Stomach (tissue), 9 donors: ENCODE data around the gene DNAAF9. TPM values are rescaled to one million over a fixed set of nuclear protein-coding genes. Genes with fewer than 3 reads are reported as not detected.

Experiments
- DNase-seq, 2 donors: peaks; one replicate each; pipeline versions ENCODE4 v3.0.0 to v3.0.0-alpha.2; 2013 to 2019
- H3K27ac ChIP-seq, 5 donors: fragments of 200-600 bp in 4 of 5; sonication (generic) in 4 of 5; one replicate each; pipeline ENCODE4 v1.5.1; 2013 to 2019; ENCODE audit warnings: mild to moderate bottlenecking in 1 of 5, moderate library complexity in 1 of 5
- H3K27me3 ChIP-seq, 3 donors: fragments of 200-600 bp; sonication (generic); one replicate each; pipeline ENCODE4 v1.5.1; 2017 to 2019; ENCODE audit warnings: mixed run types in 1 of 3
- H3K36me3 ChIP-seq, 4 donors: fragments of 200-600 bp; sonication (generic); 1 replicate in 3 of 4; 2 replicates in 1 of 4; pipeline ENCODE4 v1.5.1; 2016 to 2019
- H3K4me1 ChIP-seq, 4 donors: fragments of 200-600 bp; sonication (generic); one replicate each; pipeline ENCODE4 v1.5.1; 2016 to 2019
- H3K4me3 ChIP-seq, 4 donors: fragments of 200-600 bp; sonication (generic) in 3 of 4; one replicate each; pipeline ENCODE4 v1.5.1; 2016 to 2019; ENCODE audit warnings: mild to moderate bottlenecking in 1 of 4
- H3K9me3 ChIP-seq, 4 donors: fragments of 200-600 bp; sonication (generic); one replicate each; pipeline ENCODE4 v1.5.1; 2016 to 2019
- CTCF ChIP-seq, 7 experiments: fragments of 450-650 bp in 4 of 7; fragments of 200-600 bp in 3 of 7; sonication (generic) in 3 of 7; IDR thresholded peaks; one replicate each; pipeline ENCODE4 v1.5.1; 2016 to 2019; ENCODE audit warnings: antibody characterized with exemption in 7 of 7, control low read depth in 2 of 7, mild to moderate bottlenecking in 1 of 7
- EP300 ChIP-seq: sonication (generic); formaldehyde crosslinking; IDR thresholded peaks from one replicate; pipeline ENCODE4 v1.6.1; 2017; ENCODE audit warnings: antibody characterized with exemption
- POLR2A ChIP-seq, 4 donors: fragments of 450-650 bp; IDR thresholded peaks; one replicate each; pipeline ENCODE4 v1.6.1; 2016; ENCODE audit warnings: antibody characterized with exemption in 4 of 4, control low read depth in 2 of 4, mild to moderate bottlenecking in 1 of 4, moderate library complexity in 1 of 4
- POLR2AphosphoS5 ChIP-seq, 3 donors: sonication (generic); formaldehyde crosslinking; IDR thresholded peaks; one replicate each; pipeline ENCODE4 v1.6.1; 2016; ENCODE audit warnings: antibody characterized with exemption in 3 of 3
- WGBS, 5 donors: extraction: QIAGEN DNeasy Blood & Tissue Kit in 3 of 5; methylation state at CpG; one replicate each; pipeline versions ENCODE4 v1.1.5 to v1.1.7; 2013 to 2018; 5-methylcytosine and 5-hydroxymethylcytosine counted together
- intact Hi-C: fragments of 100-400 bp; cut with DNase I; formaldehyde crosslinking; loops from one replicate; pipeline ENCODE4 v1.15.1; 2023; ENCODE audit warnings: low total_unique reads
- polyA plus RNA-seq, 3 donors: library from polyadenylated mRNA; stranded (reverse); fragments of 200-250 nt; gene quantifications; one replicate each; pipeline ENCODE4 v1.2.3, GENCODE V29; 2013
- total RNA-seq, 5 donors: library from RNA; depleted of rRNA; stranded (reverse); fragments of >200 nt; gene quantifications; one replicate each; pipeline versions ENCODE4 v1.1.0 to v1.2.3, GENCODE V29; 2014 to 2016
- donor health status: healthy with polysubstance abuse.
- donor health status: Bipolar disorder and iron deficiency.
- donor health status: healthy.

Gene DNAAF9
- total and polyA plus RNA-seq, 8 donors = 1.2 to 23.7 (median 10.5) TPM

- no peak for TF ChIP-seq CTCF (IDR thresholded peaks at IDR 0.05)
- no peak for TF ChIP-seq POLR2AphosphoS5 (IDR thresholded peaks at IDR 0.05)
- no peak for TF ChIP-seq EP300
- no peak for TF ChIP-seq POLR2A (IDR thresholded peaks at IDR 0.05)
- no peaks in the 10 kb centered on the region for H3K36me3 ChIP-seq
- no peaks in the 10 kb centered on the region for H3K4me1 ChIP-seq
- DNase-seq = no peak
- no peak overlapping the region for H3K27ac ChIP-seq
- no peaks in the 10 kb centered on the region for H3K9me3 ChIP-seq
- intact Hi-C loops = no loop called here
- no peak overlapping the region for H3K4me3 ChIP-seq
- H3K27me3 ChIP-seq = no peaks in the 10 kb centered on the region
- WGBS, 5 donors = 63 to 94% (median 90%) methylated on average over 2 of the region's 2 CpGs
Measured at GRCh38 chr20:3436864-3437574, 29.6 kb upstream of the DNAAF9 start.

GRCh38 chr20:3434232-3434631 is 26.8 kb upstream of the DNAAF9 start:
- no peak for DNase-seq

GRCh38 chr20:3433744-3434143 is 26.3 kb upstream of the DNAAF9 start:
- Histone ChIP-seq H3K4me3 (no peak overlapping the region), H3K27me3 (no peaks in the 10 kb centered on the region), H3K27ac (no peak overlapping the region), H3K9me3 (no peaks in the 10 kb centered on the region), H3K36me3 (no peaks in the 10 kb centered on the region), H3K4me1 (no peaks in the 10 kb centered on the region)
- TF ChIP-seq EP300 (no peak), POLR2A (IDR thresholded peaks at IDR 0.05) (no peak), POLR2AphosphoS5 (IDR thresholded peaks at IDR 0.05) (no peak), CTCF (IDR thresholded peaks at IDR 0.05) (no peak)
- WGBS, 5 donors = 71 to 87% (median 73%) methylated on average over 3 of the region's 3 CpGs
- DNase-seq = no peak
- intact Hi-C loops = no loop called here

More at GRCh38 chr20:3434232-3434631, 26.8 kb upstream of the DNAAF9 start:
- Histone ChIP-seq H3K4me1 (no peaks in the 10 kb centered on the region), H3K9me3 (no peaks in the 10 kb centered on the region), H3K4me3 (no peak overlapping the region), H3K27ac (no peak overlapping the region), H3K27me3 (no peaks in the 10 kb centered on the region), H3K36me3 (no peaks in the 10 kb centered on the region)
- intact Hi-C loops = no loop called here
- WGBS, 5 donors = 78 to 91% (median 84%) methylated on average over 6 of the region's 6 CpGs
- TF ChIP-seq CTCF (IDR thresholded peaks at IDR 0.05) = no peak
- TF ChIP-seq POLR2A (IDR thresholded peaks at IDR 0.05) = no peak
- TF ChIP-seq POLR2AphosphoS5 (IDR thresholded peaks at IDR 0.05) = no peak
- no peak for TF ChIP-seq EP300

GRCh38 chr20:3432844-3433243 is 25.4 kb upstream of the DNAAF9 start:
- intact Hi-C loops = no loop called here
- no peak overlapping the region for H3K27ac ChIP-seq
- no peaks in the 10 kb centered on the region for H3K36me3 ChIP-seq
- H3K9me3 ChIP-seq = no peaks in the 10 kb centered on the region
- no peaks in the 10 kb centered on the region for H3K4me1 ChIP-seq
- DNase-seq = no peak
- H3K27me3 ChIP-seq = no peaks in the 10 kb centered on the region
- H3K4me3 ChIP-seq = no peak overlapping the region
- 82 to 90% (median 83%) methylated on average over 3 of the region's 3 CpGs for WGBS, 5 donors
- TF ChIP-seq CTCF (IDR thresholded peaks at IDR 0.05) (no peak), POLR2AphosphoS5 (IDR thresholded peaks at IDR 0.05) (no peak), POLR2A (IDR thresholded peaks at IDR 0.05) (no peak), EP300 (no peak)
